NCI-H2107 (cell line): ENCODE measurements around the gene TMEM14A.
"Not testable (repeated sequence)": the region's sequence is repeated elsewhere in the genome, so short reads cannot be mapped to it uniquely, and the experiment has no call there.

Experiments used
- DNase-seq: peaks from one replicate; lab custom pipeline; 2025; lab: John Stamatoyannopoulos, UW

Gene TMEM14A

DNA sequence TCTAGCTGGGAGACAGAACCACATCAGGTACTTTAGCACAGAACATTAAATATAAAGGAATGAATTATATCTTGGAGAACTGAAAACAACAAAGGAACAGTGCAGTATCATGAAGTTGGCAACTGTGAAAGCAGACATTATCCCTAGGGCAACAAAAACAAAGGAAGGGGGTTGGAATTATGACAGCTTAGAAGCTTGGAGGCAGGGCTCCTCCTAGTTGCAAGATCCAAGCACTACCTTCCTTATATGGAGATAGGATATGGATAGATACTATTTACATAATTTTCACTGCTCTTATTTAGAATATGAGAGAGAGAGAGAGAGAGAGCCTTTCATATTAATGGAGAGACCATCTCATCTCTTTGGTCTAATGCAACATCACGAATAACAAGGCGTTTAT lies 27.0 kb downstream of the TMEM14A start:
- DNase-seq = no peak

GRCh38 chr6:52704060-52704459 lies 33.1 kb downstream of the TMEM14A start:
- DNase-seq = no peak

DNA sequence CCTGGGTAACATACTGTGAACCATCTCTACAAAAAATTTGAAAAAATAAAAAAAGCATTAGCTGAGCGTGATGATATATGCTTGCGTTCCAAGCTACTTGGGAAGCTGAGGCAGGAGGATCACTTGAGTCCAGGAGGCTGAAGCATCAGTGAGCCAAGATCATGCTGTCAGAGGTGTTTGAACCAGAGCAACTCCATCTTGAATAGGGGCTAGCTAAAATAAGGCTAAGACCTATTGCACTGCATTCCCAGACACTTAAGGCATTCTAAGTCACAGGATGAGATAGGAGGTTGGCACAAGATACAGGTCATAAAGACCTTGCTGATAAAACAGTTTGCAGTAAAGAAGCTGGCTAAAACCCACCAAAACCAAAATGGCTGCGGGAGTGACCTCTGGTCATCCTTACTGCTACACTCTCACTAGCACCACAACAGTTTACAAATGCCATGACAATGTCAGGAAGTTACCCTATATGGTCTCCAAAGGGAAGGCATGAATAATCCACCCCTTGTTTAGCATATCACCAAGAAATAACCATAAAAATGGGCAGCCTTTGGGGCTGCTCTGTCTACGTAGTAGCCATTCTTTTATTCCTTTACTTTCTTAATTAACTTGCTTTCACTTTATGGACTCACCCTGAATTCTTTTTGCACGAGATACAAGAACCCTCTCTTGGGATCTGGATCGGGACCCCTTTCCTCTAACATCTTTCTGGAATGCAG lies 34.0 kb downstream of the TMEM14A start:
- DNase-seq = not testable (repeated sequence)

GRCh38 chr6:52706001-52706400 lies 35.1 kb downstream of the TMEM14A start:
- no peak for DNase-seq

GRCh38 chr6:52707963-52708680 lies 37.2 kb downstream of the TMEM14A start:
- DNase-seq = no peak

DNA sequence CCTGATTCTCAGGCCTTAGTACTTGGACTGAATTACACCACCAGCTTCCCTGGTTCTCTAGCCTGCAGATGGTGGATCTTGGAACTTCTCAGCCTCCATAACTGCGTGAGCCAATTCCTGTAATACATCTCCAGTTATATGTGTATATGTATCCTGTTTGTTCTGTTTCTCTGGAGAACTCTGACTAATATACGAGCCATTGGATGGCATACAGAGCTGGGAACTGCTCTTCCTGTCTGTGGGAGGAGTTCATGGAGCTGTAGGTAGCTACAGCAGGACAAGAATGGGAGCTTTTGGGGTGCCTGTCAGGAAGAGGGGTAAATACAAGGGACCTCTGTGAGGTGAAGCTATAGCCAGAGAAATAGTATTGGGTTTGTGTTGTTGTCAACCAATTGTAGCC lies 41.2 kb downstream of the TMEM14A start:
- no peak for DNase-seq

DNA sequence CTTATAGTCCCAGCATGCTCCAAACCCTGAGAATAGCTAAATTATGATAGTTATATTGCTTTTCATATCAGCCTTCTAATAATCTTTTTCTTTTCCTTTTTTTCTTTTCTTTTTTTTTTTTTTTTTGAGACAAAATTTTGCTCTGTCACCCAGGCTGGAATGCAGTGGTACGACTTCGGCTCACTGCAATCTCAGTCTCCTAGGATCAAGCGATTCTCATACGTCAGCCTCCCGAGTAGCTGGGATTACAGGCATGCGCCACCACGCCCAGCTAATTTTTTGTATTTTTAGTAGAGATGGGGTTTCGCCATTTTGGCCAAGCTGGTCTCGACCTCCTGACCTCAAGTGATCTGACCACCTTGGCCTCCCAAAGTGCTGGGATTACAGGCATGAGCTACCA lies 43.8 kb downstream of the TMEM14A start:
- DNase-seq = not testable (repeated sequence)

GRCh38 chr6:52718550-52718949 lies 47.6 kb downstream of the TMEM14A start:
- DNase-seq = no peak

DNA sequence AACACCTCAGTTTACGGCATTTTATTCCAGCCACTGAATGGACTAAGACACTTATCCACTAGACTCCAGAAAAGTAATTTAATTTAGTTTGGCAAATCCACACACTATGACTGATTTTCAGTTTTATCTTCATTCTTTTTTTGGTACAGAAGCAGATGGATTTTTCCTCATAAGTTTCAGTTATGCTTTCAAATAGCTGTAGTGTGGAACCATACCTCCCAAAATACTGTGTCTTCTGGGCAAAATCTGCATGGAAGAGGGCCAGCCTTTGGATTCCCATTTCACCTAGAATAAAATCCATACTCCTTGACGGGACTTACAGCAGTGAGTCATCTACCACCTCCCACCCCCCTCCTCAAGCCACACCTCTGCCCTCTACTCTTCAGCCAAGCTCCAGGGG lies 49.4 kb downstream of the TMEM14A start:
- DNase-seq = no peak

DNA sequence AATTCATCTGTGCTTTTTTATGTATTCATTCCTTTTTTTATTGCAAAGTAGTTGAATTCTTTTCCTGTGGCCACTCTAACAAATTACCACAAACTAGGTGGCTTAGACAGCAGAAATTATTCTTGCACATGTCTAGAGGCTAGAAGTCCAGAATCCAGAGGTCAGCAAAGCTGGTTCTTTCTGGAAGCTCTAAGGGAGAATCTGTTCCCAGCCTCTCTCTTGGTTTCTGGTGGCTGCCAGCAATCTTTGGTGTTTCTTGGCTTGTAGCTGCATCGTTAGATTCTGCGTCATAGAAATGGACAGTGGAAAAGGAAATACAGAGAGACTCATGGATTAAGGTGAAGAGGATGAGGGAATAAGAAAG lies 53.1 kb downstream of the TMEM14A start:
- DNase-seq = no peak

GRCh38 chr6:52724406-52725121 lies 53.7 kb downstream of the TMEM14A start:
- DNase-seq = no peak

DNA sequence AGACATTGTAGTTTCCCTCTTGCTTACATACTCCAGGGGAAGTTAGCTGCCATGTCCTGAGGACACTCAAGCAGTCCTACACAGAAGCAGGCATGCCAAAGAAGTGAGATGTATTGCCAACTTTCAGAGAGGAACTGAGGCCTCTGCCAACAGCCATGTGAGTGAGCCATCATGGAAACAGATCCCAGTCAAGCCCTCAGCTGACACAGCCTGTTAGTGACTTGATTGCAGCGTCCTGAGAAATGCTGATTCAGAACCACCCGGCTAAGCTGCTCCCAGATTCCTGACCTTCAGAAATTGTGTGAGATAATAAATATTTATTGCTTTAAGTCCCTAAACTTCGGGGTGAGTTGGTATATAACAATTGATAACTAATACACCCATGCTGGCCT lies 54.2 kb downstream of the TMEM14A start:
- DNase-seq = no peak

GRCh38 chr6:52725535-52726192 lies 54.8 kb downstream of the TMEM14A start:
- no peak for DNase-seq

DNA sequence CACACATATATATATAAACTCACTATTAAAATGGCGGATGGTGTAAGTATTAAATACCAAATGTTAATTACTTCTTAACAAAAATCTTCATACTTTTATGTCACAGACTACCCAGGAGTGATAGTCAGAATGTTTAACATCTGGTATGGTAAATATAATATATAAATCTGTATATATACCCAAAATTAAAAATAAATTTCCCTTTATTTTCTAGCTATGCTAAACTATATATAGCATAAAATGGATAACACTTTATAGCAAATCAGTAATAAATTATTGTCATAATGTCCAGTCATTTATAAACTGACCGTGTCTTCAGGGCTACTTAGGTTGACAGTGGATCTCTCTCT lies 55.3 kb downstream of the TMEM14A start:
- DNase-seq = no peak

DNA sequence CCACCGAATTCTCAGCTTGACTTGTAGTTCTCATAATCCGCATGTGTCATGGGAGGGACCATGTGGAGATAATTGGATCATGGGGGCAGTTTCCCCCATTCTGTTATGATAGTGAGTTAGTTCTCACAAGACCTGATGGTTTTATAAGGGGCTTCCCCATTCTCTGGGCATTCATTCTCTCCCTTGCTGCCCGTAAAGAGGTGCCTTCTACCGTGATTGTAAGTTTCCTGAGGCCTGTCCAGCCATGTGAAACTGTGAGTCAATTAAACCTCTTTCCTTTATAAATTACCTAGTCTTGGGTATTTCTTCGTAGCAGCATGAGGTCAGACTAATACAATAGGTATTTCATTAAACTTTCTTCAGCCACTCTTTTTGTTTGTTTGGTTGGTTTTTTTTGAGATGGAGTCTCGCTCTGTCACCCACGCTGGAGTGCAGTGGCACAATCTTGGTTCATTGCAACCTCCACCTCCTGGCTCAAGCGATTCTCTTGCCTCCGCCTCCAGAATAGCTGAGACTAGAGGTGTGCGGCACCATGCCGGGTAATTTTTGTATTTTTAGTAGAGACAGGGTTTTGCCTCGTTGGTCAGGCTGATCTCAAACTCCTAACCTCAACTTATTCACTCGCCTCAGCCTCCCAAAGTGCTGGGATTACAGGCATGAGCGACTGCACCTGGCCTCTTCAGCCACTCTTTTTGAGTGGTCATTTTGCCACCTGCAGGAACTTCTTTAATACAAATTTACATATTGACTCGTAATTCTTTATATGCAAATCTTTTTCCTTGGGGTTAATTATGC lies 56.0 kb downstream of the TMEM14A start:
- no peak for DNase-seq

GRCh38 chr6:52727908-52728307 lies 57.0 kb downstream of the TMEM14A start:
- DNase-seq = no peak

DNA sequence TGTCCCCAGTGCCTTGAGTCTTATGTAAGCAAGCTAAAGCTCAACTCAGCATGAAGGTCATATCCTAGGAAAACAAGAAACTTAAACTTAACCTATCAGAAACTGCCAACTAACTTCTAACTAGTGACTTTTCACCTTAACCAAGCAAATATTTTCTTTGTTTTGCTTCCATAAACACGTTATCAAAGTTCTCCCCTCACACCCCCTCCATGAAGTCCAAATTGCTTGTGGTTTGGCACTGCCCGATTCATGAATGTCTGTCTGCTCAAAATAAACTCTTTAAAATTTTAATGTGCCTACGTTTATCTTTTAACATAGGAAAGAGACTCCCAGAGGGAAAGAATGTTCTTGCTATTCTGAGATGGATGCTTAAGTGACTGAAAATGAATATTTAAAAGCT lies 57.5 kb downstream of the TMEM14A start:
- DNase-seq = no peak

- no peak for DNase-seq
Measured at GRCh38 chr6:52729576-52729975, 58.7 kb downstream of the TMEM14A start.

GRCh38 chr6:52731719-52732118 lies 60.8 kb downstream of the TMEM14A start:
- DNase-seq = no peak

DNA sequence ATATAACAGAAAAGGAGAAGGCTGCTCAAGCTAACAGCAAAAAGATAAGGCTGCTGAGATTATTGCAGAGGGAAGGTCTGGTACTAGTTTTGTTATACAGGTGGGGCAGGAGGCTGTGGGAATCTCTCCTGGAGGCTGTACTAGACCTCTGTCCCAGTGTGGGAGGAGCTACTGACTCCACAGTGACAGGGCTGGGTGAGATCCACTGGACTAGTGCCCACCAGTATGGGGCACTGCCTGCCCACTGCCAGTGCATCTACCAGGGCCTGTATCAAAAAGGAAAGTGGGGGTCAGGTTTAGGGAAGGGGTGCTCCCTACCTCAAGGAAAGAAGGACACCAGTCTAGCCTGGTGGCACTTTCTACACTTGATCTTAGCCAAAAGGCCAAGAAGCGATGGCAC lies 62.3 kb downstream of the TMEM14A start:
- no peak for DNase-seq

DNA sequence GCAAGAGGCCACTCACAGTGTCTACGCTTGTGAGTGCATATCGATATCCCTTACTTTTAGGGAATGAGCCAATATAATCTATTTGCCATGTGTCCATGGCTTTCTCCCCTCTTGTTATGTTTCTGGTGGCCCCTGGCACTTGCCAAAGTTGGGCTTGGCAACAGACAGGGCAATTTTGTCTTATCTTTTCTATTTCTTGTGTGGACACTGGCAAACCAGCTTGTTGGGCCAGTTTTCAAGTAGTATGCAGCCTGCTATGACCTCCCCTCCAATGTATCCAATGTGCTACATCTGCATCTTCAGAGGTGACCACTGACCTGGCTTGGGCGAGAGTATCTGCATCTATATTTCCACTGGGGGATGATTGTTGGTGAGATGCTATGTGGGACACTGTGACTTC lies 63.2 kb downstream of the TMEM14A start:
- no peak for DNase-seq

DNA sequence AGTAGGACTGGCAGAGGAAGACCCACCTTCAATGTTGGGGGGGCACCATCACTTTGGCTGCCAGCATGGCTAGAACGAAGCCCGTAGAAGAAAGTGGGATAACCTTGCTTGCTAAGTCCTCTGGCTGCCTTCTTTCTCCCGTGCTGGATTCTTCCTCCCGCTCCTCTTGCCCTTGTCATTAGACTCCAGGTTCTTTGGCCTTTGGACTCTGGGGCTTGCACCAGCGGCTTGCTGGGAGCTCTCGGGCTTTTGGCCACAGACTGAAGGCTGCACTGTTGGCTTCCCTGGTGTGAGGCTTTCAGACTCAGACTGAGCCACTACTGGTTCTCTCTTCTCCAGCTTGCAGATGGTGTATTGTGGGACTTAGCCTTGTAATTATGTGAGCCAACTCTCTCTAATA lies 64.2 kb downstream of the TMEM14A start:
- no peak for DNase-seq
